Neural progenitor cell (in vitro differentiated cells): ENCODE data around the gene RAB1B. TPM values are rescaled to one million over a fixed set of nuclear protein-coding genes. Genes with fewer than 3 reads are reported as not detected.
A peak's percentile ranks its signal among the peaks of the same experiment; 100 is the strongest.

Experiments used
- DNase-seq: peaks from one replicate; pipeline ENCODE4 v3.0.0-alpha.2; 2016; ENCODE audit warnings: low spot score
- H2AFZ ChIP-seq: fragments of 200-600 bp; sonication (generic); replicated peaks from 2 replicates; pipeline ENCODE4 v1.6.1; 2016; ENCODE audit warnings: antibody characterized with exemption
- H3F3A ChIP-seq: fragments of 200-600 bp; sonication (generic); 2 replicates; pipeline ENCODE4 v1.6.1; 2016; ENCODE audit warnings: antibody characterized with exemption, low read depth
- H3K27ac ChIP-seq: fragments of 200-600 bp; sonication (generic); 2 replicates; pipeline ENCODE4 v1.5.1; 2016; ENCODE audit warnings: mild to moderate bottlenecking
- H3K27me3 ChIP-seq: fragments of 200-600 bp; sonication (generic); 2 replicates; pipeline ENCODE4 v1.6.1; 2016; ENCODE audit warnings: mild to moderate bottlenecking, moderate library complexity
- H3K36me3 ChIP-seq: fragments of 200-600 bp; sonication (generic); 2 replicates; pipeline ENCODE4 v1.5.1; 2016
- H3K4me1 ChIP-seq: fragments of 200-600 bp; sonication (generic); 2 replicates; pipeline ENCODE4 v1.6.1; 2016; ENCODE audit warnings: mixed run types
- H3K4me2 ChIP-seq: fragments of 200-600 bp; sonication (generic); 2 replicates; pipeline ENCODE4 v1.6.1; 2016
- H3K4me3 ChIP-seq: fragments of 200-600 bp; sonication (generic); 2 replicates; pipeline ENCODE4 v1.5.1; 2016
- H3K79me2 ChIP-seq: fragments of 200-600 bp; sonication (generic); 2 replicates; pipeline ENCODE4 v1.6.1; 2016; ENCODE audit warnings: low read depth
- H3K9ac ChIP-seq: fragments of 200-600 bp; sonication (generic); 2 replicates; pipeline ENCODE4 v1.6.1; 2016
- H3K9me3 ChIP-seq: fragments of 200-600 bp; sonication (generic); 2 replicates; pipeline ENCODE4 v1.5.1; 2016; ENCODE audit warnings: low read depth
- H4K20me1 ChIP-seq: fragments of 200-600 bp; sonication (generic); 2 replicates; pipeline ENCODE4 v1.6.1; 2016; ENCODE audit warnings: low read depth
- H3K27ac Mint-ChIP-seq: 3 replicates; pipeline ENCODE4 v1.8.0; 2021; ENCODE audit warnings: mixed read lengths
- H3K27me3 Mint-ChIP-seq: 2 replicates; pipeline ENCODE4 v1.8.0; 2022; ENCODE audit warnings: low read depth, mild to moderate bottlenecking, inconsistent platforms, moderate library complexity, mixed read lengths; ENCODE audit not compliant: insufficient read depth
- H3K36me3 Mint-ChIP-seq: 3 replicates; pipeline ENCODE4 v1.8.0; 2021; ENCODE audit warnings: mixed read lengths
- H3K4me1 Mint-ChIP-seq: 3 replicates; pipeline ENCODE4 v1.8.0; 2021; ENCODE audit warnings: mixed read lengths
- H3K4me3 Mint-ChIP-seq: 3 replicates; pipeline ENCODE4 v1.8.0; 2021; ENCODE audit warnings: mild to moderate bottlenecking, moderate library complexity, mixed read lengths
- H3K9me3 Mint-ChIP-seq: 3 replicates; pipeline ENCODE4 v1.8.0; 2020; ENCODE audit warnings: mixed read lengths
- CTCF ChIP-seq: fragments of 200-600 bp; sonication (generic); IDR thresholded peaks from 2 replicates; pipeline ENCODE4 v1.5.1; 2017; ENCODE audit warnings: antibody characterized with exemption, mild to moderate bottlenecking
- EZH2 ChIP-seq: fragments of 200-600 bp; sonication (generic); IDR thresholded peaks from 2 replicates; pipeline ENCODE4 v1.6.1; 2017; ENCODE audit warnings: antibody characterized with exemption, mild to moderate bottlenecking, moderate library complexity
- EZH2phosphoT487 ChIP-seq: fragments of 200-600 bp; sonication (generic); IDR thresholded peaks from 2 replicates; pipeline ENCODE4 v1.6.1; 2017; ENCODE audit warnings: antibody characterized with exemption
- total RNA-seq: library from RNA; depleted of rRNA; stranded (reverse); fragments of >200 nt; gene quantifications from 2 replicates; pipeline ENCODE4 v1.2.3, GENCODE V29; 2015; ENCODE audit warnings: low replicate concordance

RAB1B gene
- total RNA-seq, 1 donor from 2014 or later = 54.0 TPM

GRCh38 chr11:66283461-66284105 is 15.1 kb downstream of the RAB1B start:
- Histone ChIP-seq H3K9me3 (no peaks in the 10 kb centered on the region), H3K36me3 (no peaks in the 10 kb centered on the region), H3K79me2 (peaks cover 8% of the 10 kb centered on the region), H3K9ac (no peak overlapping the region), H3F3A (peaks cover 24% of the 10 kb centered on the region), H3K4me2 (no peak overlapping the region), H3K4me1 (peaks cover 22% of the 10 kb centered on the region), H4K20me1 (peaks cover 56% of the 10 kb centered on the region), H3K4me3 (no peak overlapping the region), H2AFZ (no peak overlapping the region), H3K27me3 (peaks cover 6% of the 10 kb centered on the region), H3K27ac (no peak overlapping the region)
- H3K27ac Mint-ChIP-seq = no peak overlapping the region
- H3K27me3 Mint-ChIP-seq = peaks cover 2% of the 10 kb centered on the region
- peak overlapping the region; percentile 55 for H3K4me3 Mint-ChIP-seq
- H3K4me1 Mint-ChIP-seq = peaks cover 57% of the 10 kb centered on the region
- no peaks in the 10 kb centered on the region for H3K36me3 Mint-ChIP-seq
- no peak for DNase-seq
- no peaks in the 10 kb centered on the region for H3K9me3 Mint-ChIP-seq
- TF ChIP-seq CTCF (no peak), EZH2phosphoT487 (no peak), EZH2 (no peak)

- Histone ChIP-seq H3K9ac (no peak overlapping the region), H3K27me3 (peaks cover under 1% of the 10 kb centered on the region), H3K9me3 (no peaks in the 10 kb centered on the region), H2AFZ (no peak overlapping the region), H3K4me2 (no peak overlapping the region), H3K4me1 (peaks cover 15% of the 10 kb centered on the region), H3F3A (peaks cover 27% of the 10 kb centered on the region), H3K27ac (no peak overlapping the region), H4K20me1 (peaks cover 48% of the 10 kb centered on the region), H3K4me3 (no peak overlapping the region), H3K36me3 (no peaks in the 10 kb centered on the region), H3K79me2 (peaks cover 8% of the 10 kb centered on the region)
- no peak for DNase-seq
- no peaks in the 10 kb centered on the region for H3K9me3 Mint-ChIP-seq
- peak overlapping the region; percentile 50 for H3K4me3 Mint-ChIP-seq
- no peak overlapping the region for H3K27ac Mint-ChIP-seq
- TF ChIP-seq CTCF (no peak), EZH2phosphoT487 (no peak), EZH2 (no peak)
- peaks cover 52% of the 10 kb centered on the region for H3K4me1 Mint-ChIP-seq
- no peaks in the 10 kb centered on the region for H3K36me3 Mint-ChIP-seq
- H3K27me3 Mint-ChIP-seq = peaks cover 8% of the 10 kb centered on the region
Measured at GRCh38 chr11:66284526-66285078, 16.2 kb downstream of the RAB1B start.

GRCh38 chr11:66285250-66285947 is 17.0 kb downstream of the RAB1B start:
- Mint-ChIP-seq H3K4me3 (no peak overlapping the region), H3K36me3 (no peaks in the 10 kb centered on the region), H3K4me1 (peaks cover 52% of the 10 kb centered on the region), H3K27me3 (peaks cover 15% of the 10 kb centered on the region), H3K27ac (no peak overlapping the region), H3K9me3 (no peaks in the 10 kb centered on the region)
- H3K27ac ChIP-seq = no peak overlapping the region
- peaks cover 48% of the 10 kb centered on the region for H4K20me1 ChIP-seq
- peaks cover 8% of the 10 kb centered on the region for H3K79me2 ChIP-seq
- no peak for TF ChIP-seq CTCF
- no peak for TF ChIP-seq EZH2phosphoT487
- TF ChIP-seq EZH2 = no peak
- peaks cover 14% of the 10 kb centered on the region for H3K4me1 ChIP-seq
- H3K4me2 ChIP-seq = no peak overlapping the region
- H3K27me3 ChIP-seq = peaks cover 8% of the 10 kb centered on the region
- no peak overlapping the region for H3K4me3 ChIP-seq
- H3K9ac ChIP-seq = no peak overlapping the region
- H2AFZ ChIP-seq = no peak overlapping the region
- H3K9me3 ChIP-seq = no peaks in the 10 kb centered on the region
- no peak for DNase-seq
- peaks cover 35% of the 10 kb centered on the region for H3F3A ChIP-seq
- H3K36me3 ChIP-seq = no peaks in the 10 kb centered on the region
